Measurements from ENCODE around the gene RIMS4.

- no peak for TF ChIP-seq EZH2 (IDR thresholded peaks at IDR 0.05; ENCODE audit: borderline replicate concordance, insufficient read depth, low read depth, low read length, poor library complexity, severe bottlenecking)
- TF ChIP-seq, protein P1, sequence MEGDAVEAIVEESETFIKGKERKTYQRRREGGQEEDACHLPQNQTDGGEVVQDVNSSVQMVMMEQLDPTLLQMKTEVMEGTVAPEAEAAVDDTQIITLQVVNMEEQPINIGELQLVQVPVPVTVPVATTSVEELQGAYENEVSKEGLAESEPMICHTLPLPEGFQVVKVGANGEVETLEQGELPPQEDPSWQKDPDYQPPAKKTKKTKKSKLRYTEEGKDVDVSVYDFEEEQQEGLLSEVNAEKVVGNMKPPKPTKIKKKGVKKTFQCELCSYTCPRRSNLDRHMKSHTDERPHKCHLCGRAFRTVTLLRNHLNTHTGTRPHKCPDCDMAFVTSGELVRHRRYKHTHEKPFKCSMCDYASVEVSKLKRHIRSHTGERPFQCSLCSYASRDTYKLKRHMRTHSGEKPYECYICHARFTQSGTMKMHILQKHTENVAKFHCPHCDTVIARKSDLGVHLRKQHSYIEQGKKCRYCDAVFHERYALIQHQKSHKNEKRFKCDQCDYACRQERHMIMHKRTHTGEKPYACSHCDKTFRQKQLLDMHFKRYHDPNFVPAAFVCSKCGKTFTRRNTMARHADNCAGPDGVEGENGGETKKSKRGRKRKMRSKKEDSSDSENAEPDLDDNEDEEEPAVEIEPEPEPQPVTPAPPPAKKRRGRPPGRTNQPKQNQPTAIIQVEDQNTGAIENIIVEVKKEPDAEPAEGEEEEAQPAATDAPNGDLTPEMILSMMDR (IDR thresholded peaks at IDR 0.05), result no peak
Measured at GRCh38 chr20:44834693-44835092, 24.3 kb upstream of the RIMS4 start.

Measured in B cell (primary cell).